Urinary bladder (tissue), 4 donors: Measurements from ENCODE around the gene NRF1. TPM values are rescaled to one million over a fixed set of nuclear protein-coding genes. Genes with fewer than 3 reads are reported as not detected.
"Not testable (repeated sequence)": the region's sequence is repeated elsewhere in the genome, so short reads cannot be mapped to it uniquely, and the experiment has no call there.

Experiments
- DNase-seq: peaks from one replicate; pipeline ENCODE4 v3.0.0-alpha.2; 2015; ENCODE audit errors: extremely low spot score
- H3K27ac ChIP-seq: one replicate; pipeline ENCODE4 v1.5.1; 2013; ENCODE audit warnings: low read depth, mild to moderate bottlenecking, moderate library complexity
- H3K36me3 ChIP-seq: one replicate; pipeline ENCODE4 v1.6.1; 2013; ENCODE audit warnings: mild to moderate bottlenecking, moderate library complexity; ENCODE audit not compliant: insufficient read depth
- H3K4me1 ChIP-seq: one replicate; pipeline ENCODE4 v1.6.1; 2013; ENCODE audit warnings: mild to moderate bottlenecking, moderate library complexity; ENCODE audit not compliant: insufficient read depth
- H3K4me3 ChIP-seq: one replicate; pipeline ENCODE4 v1.5.1; 2013; ENCODE audit warnings: low read depth, low read length
- WGBS: extraction: QIAGEN DNeasy Blood & Tissue Kit; methylation state at CpG from one replicate; pipeline ENCODE4 v1.1.7; 2013; 5-methylcytosine and 5-hydroxymethylcytosine counted together
- polyA plus RNA-seq: library from polyadenylated mRNA; stranded (reverse); fragments of 200-250 nt; gene quantifications from one replicate; pipeline ENCODE4 v1.2.3, GENCODE V29; 2013
- total RNA-seq: library from RNA; depleted of rRNA; stranded (reverse); fragments of >200 nt; gene quantifications from one replicate; pipeline ENCODE4 v1.2.3, GENCODE V29; 2014
- donor health status: healthy with polysubstance abuse.
- donor health status: healthy.

NRF1 gene
- 23.9 TPM for total RNA-seq
- 12.8 TPM for polyA plus RNA-seq

GRCh38 chr7:129611246-129612111, at the start of gene NRF1:
TSS of gene NRF1 (plus strand) at chr7:129611720. CDS start at chr7:129657352, 45,632 bp downstream.
- H3K4me1 ChIP-seq = peaks cover 2% of the 10 kb centered on the region
- H3K27ac ChIP-seq = peak within 1 kb of the TSS; percentile 96
- DNase-seq = peak; percentile 57
- under 1% methylated on average over 98 of the region's 98 CpGs for WGBS
- peak within 1 kb of the TSS; percentile 91 for H3K4me3 ChIP-seq
- H3K36me3 ChIP-seq = no peaks in the 10 kb centered on the region

GRCh38 chr7:129566323-129566722, 45.2 kb upstream of the NRF1 start:
- H3K4me3 ChIP-seq, H3K27ac ChIP-seq, H3K36me3 ChIP-seq, DNase-seq, H3K4me1 ChIP-seq: not testable (repeated sequence)
- WGBS = 56% methylated on average over 2 of the region's 2 CpGs

- no peak overlapping the region for H3K4me3 ChIP-seq
Observed at GRCh38 chr7:129567377-129567776, 44.1 kb upstream of the NRF1 start.

GRCh38 chr7:129568240-129568639, 43.3 kb upstream of the NRF1 start:
- H3K36me3 ChIP-seq = no peaks in the 10 kb centered on the region
- no peak overlapping the region for H3K4me3 ChIP-seq
- no peaks in the 10 kb centered on the region for H3K4me1 ChIP-seq
- DNase-seq = no peak
- no peak overlapping the region for H3K27ac ChIP-seq
- 100% methylated on average over 1 of the region's 1 CpG for WGBS

More at GRCh38 chr7:129567377-129567776, 44.1 kb upstream of the NRF1 start:
- no peak for DNase-seq
- Histone ChIP-seq H3K36me3 (no peaks in the 10 kb centered on the region), H3K4me1 (no peaks in the 10 kb centered on the region), H3K27ac (no peak overlapping the region)
- 95% methylated on average over 3 of the region's 3 CpGs for WGBS

- WGBS = 42% methylated on average over 4 of the region's 4 CpGs
- no peak for DNase-seq
- Histone ChIP-seq H3K36me3 (no peaks in the 10 kb centered on the region), H3K27ac (no peak overlapping the region), H3K4me3 (no peak overlapping the region), H3K4me1 (no peaks in the 10 kb centered on the region)
Observed at GRCh38 chr7:129569326-129569725, 42.2 kb upstream of the NRF1 start.

GRCh38 chr7:129569811-129570215, 41.7 kb upstream of the NRF1 start:
- no peak for DNase-seq
- H3K4me1 ChIP-seq = no peaks in the 10 kb centered on the region
- 73% methylated on average over 2 of the region's 2 CpGs for WGBS

GRCh38 chr7:129571201-129571600, 40.3 kb upstream of the NRF1 start:
- H3K27ac ChIP-seq = no peak overlapping the region
- no peaks in the 10 kb centered on the region for H3K4me1 ChIP-seq
- H3K36me3 ChIP-seq = no peaks in the 10 kb centered on the region
- H3K4me3 ChIP-seq = no peak overlapping the region
- WGBS = 90% methylated on average over 5 of the region's 5 CpGs
- DNase-seq = no peak

More at GRCh38 chr7:129569811-129570215, 41.7 kb upstream of the NRF1 start:
- H3K27ac ChIP-seq = no peak overlapping the region
- H3K4me3 ChIP-seq = no peak overlapping the region
- H3K36me3 ChIP-seq = no peaks in the 10 kb centered on the region

- H3K27ac ChIP-seq = no peak overlapping the region
- no peak for DNase-seq
- H3K4me3 ChIP-seq = no peak overlapping the region
- no peaks in the 10 kb centered on the region for H3K4me1 ChIP-seq
- WGBS = 94% methylated on average over 5 of the region's 5 CpGs
- no peaks in the 10 kb centered on the region for H3K36me3 ChIP-seq
Observed at GRCh38 chr7:129572205-129572604, 39.3 kb upstream of the NRF1 start.

GRCh38 chr7:129574487-129574886, 37.0 kb upstream of the NRF1 start:
- Histone ChIP-seq H3K4me3 (no peak overlapping the region), H3K27ac (no peak overlapping the region), H3K4me1 (no peaks in the 10 kb centered on the region), H3K36me3 (no peaks in the 10 kb centered on the region)
- WGBS = 49% methylated on average over 3 of the region's 3 CpGs
- no peak for DNase-seq

- H3K27ac ChIP-seq = no peak overlapping the region
- no peak overlapping the region for H3K4me3 ChIP-seq
- H3K36me3 ChIP-seq = no peaks in the 10 kb centered on the region
- WGBS = 93% methylated on average over 7 of the region's 7 CpGs
- no peaks in the 10 kb centered on the region for H3K4me1 ChIP-seq
- no peak for DNase-seq
Observed at GRCh38 chr7:129575699-129576098, 35.8 kb upstream of the NRF1 start.

GRCh38 chr7:129576138-129576537, 35.4 kb upstream of the NRF1 start:
- DNase-seq = no peak
- H3K4me1 ChIP-seq = no peaks in the 10 kb centered on the region
- no peaks in the 10 kb centered on the region for H3K36me3 ChIP-seq
- WGBS = 90% methylated on average over 2 of the region's 2 CpGs
- no peak overlapping the region for H3K27ac ChIP-seq
- no peak overlapping the region for H3K4me3 ChIP-seq

- no peak overlapping the region for H3K27ac ChIP-seq
- H3K4me3 ChIP-seq = no peak overlapping the region
- 91% methylated on average over 12 of the region's 12 CpGs for WGBS
Observed at GRCh38 chr7:129578829-129579228, 32.7 kb upstream of the NRF1 start.

GRCh38 chr7:129586179-129586578, 25.3 kb upstream of the NRF1 start:
- 96% methylated on average over 5 of the region's 5 CpGs for WGBS
- DNase-seq, H3K4me1 ChIP-seq, H3K27ac ChIP-seq, H3K4me3 ChIP-seq, H3K36me3 ChIP-seq: not testable (repeated sequence)

More at GRCh38 chr7:129578829-129579228, 32.7 kb upstream of the NRF1 start:
- Histone ChIP-seq H3K4me1 (no peaks in the 10 kb centered on the region), H3K36me3 (no peaks in the 10 kb centered on the region)
- DNase-seq = no peak

- no peak overlapping the region for H3K27ac ChIP-seq
- no peak overlapping the region for H3K4me3 ChIP-seq
- no peaks in the 10 kb centered on the region for H3K36me3 ChIP-seq
- H3K4me1 ChIP-seq = no peaks in the 10 kb centered on the region
- no peak for DNase-seq
Observed at GRCh38 chr7:129588268-129588667, 23.3 kb upstream of the NRF1 start.
